GM12874 (cell line): ENCODE data around the gene CASS4.

Experiments used
- TF ChIP-seq, protein P1 (sequence below): IDR thresholded peaks from 2 replicates; pipeline ENCODE4 v1.5.1; 2011; ENCODE audit warnings: low read depth, mild to moderate bottlenecking, control low read depth, low read length, moderate library complexity; ENCODE audit not compliant: insufficient read depth

The CASS4 gene

DNA sequence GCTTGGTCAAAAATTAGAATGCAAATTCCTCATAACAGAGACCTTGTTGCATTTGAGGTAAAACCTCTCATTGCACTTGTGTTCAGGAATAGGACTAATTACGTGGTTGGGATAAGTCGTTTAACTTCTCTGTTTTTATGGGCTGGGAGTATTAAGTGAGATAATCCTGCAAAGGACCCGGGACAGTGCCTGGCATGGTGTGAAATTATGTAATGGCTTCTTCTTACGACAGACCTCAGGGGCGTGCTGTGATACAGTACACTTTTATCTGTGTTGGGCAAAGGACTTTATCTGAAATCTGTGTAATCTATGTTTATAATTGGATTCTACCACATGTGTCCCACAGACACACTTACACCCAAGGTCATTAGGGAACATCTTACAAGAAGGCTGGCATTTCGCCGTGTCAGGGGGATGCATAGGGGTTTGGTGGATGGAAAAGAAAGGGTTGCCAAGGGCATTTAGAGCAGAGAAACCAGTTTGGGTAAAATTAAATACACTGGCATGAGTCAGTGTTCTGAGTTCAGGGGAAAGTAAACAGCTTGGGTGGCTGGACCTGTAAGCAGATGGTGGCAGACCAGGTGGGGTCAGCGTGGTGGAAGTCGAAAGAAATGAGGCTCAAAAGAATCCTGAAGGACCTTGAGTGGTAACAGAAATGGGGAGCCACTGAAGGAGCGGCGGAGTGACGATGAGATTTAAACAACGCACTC is 39.2 kb downstream of the CASS4 start:
- TF ChIP-seq, protein P1, sequence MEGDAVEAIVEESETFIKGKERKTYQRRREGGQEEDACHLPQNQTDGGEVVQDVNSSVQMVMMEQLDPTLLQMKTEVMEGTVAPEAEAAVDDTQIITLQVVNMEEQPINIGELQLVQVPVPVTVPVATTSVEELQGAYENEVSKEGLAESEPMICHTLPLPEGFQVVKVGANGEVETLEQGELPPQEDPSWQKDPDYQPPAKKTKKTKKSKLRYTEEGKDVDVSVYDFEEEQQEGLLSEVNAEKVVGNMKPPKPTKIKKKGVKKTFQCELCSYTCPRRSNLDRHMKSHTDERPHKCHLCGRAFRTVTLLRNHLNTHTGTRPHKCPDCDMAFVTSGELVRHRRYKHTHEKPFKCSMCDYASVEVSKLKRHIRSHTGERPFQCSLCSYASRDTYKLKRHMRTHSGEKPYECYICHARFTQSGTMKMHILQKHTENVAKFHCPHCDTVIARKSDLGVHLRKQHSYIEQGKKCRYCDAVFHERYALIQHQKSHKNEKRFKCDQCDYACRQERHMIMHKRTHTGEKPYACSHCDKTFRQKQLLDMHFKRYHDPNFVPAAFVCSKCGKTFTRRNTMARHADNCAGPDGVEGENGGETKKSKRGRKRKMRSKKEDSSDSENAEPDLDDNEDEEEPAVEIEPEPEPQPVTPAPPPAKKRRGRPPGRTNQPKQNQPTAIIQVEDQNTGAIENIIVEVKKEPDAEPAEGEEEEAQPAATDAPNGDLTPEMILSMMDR, result no peak

DNA sequence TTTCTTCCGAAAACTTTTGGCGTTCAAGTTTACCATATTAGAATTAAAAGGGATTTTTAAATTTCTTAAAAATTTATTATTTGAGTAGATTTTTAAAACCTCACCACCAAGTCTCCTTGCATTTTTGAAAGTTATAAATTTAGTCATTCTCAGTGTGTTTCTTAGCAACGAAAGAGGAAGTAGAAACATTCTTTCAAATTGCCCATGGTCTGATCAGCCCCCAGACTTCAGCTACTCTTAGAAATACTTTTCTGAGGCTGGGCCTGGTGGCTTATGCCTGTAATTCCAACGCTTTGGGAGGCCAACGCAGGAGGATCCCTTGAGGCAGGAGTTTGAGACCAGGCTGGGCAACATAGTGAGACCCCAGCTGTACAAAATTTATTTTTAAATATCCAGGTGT is 41.3 kb downstream of the CASS4 start:
- TF ChIP-seq, protein P1, result no peak

DNA sequence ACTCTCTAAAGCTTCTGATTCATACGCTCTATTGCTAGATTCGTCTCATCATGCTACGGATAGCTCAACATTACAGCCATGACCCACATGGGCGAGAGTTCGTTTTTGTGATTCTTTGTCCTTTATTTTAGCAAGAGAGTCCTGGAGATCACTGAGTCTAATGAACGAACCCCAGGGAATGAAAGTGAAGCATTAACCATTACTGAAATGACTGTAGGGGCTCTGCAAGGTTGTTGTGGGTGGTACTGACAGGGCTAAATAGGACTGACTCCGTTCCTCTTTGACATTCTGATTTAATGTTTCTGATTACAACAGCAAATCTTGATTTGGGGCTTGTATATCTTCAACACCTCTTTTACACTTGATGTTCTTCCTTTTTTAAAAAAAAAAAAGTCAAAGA is 42.7 kb downstream of the CASS4 start:
- TF ChIP-seq, protein P1, result no peak

DNA sequence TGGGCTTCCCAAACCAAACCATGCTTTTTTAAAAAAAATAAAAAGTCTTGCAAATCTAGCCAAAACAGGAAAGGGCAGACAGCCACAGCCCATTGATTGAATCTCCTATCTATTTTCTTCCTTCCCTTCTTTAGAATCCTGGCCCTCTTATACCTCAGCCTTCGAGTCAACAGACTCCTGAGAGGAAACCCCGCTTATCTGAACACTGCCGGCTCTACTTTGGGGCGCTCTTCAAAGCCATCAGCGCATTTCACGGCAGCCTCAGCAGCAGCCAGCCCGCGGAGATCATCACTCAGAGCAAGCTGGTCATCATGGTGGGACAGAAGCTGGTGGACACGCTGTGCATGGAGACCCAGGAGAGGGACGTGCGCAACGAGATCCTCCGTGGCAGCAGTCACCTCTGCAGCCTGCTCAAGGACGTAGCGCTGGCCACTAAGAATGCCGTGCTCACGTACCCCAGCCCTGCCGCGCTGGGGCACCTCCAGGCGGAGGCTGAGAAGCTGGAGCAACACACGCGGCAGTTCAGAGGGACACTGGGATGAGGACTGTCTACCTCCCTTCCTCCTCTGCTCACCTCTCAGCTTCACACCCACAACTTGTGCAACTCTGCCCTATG is 46.3 kb downstream of the CASS4 start:
- TF ChIP-seq, protein P1, result no peak

DNA sequence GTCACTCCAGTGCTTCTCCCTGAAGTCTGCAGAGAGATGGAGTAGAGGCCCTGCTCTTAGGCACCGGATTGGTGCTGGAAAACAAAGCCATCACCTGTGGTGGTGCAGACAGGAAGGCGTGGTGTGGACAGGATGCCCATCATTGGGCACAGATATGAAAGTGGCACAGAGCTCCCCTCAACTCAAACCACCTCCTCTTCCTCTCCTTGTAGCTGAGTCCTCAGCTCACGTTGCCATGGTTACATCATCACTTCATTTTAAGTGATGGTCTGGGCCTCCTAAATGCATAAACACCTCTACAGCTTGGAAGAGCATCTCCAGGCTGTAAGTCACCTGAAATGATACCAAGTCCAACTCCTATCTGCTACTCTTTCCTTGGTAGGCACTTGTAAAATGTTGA is 48.4 kb downstream of the CASS4 start:
- TF ChIP-seq, protein P1, result no peak

DNA sequence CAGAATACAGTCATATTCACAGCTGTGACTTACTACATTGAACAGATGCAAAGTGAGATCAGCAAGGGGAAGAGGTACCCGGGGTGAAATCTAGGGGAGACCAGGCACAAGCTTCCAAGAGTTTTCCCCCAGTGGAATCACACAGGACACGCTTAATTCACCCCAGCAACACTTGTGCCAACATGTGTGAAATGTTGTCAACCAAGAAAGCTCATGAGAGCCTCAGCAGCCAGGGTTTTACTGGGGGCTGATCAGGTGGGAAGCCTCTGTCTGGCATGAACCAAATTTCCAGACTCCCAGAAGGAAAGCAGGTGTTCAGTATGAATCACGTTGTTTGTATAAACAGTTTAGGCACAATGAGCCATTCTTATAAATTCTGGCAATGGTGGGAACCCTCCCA is 49.5 kb downstream of the CASS4 start:
- TF ChIP-seq, protein P1, result no peak

DNA sequence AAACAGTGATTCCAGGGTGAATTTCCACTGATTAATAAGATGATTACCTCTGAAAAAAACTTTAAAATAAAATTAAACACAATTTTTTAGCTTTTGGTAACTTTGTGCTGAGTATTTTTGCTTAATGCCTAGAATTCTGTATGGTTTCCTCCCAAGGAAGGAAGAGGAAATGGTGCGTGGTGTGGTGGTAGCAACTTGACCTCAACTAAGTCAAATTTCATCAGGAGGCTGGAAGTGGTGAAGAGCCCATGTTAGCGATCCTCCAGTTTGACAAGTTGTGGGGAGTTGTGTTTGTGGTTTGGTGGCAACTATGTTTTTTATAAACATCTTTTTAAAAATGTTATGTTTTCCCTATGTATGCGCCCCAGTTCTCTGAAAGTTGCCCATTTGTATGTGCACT is 51.4 kb downstream of the CASS4 start:
- TF ChIP-seq, protein P1, result no peak
